ENCODE data around the gene BCAR1. TPM values are rescaled to one million over a fixed set of nuclear protein-coding genes. Genes with fewer than 3 reads are reported as not detected.
"Not testable (repeated sequence)": the region's sequence is repeated elsewhere in the genome, so short reads cannot be mapped to it uniquely, and the experiment has no call there.

The BCAR1 gene
- total RNA-seq, 1 donor from 2014 or later: 76.7 TPM

DNA sequence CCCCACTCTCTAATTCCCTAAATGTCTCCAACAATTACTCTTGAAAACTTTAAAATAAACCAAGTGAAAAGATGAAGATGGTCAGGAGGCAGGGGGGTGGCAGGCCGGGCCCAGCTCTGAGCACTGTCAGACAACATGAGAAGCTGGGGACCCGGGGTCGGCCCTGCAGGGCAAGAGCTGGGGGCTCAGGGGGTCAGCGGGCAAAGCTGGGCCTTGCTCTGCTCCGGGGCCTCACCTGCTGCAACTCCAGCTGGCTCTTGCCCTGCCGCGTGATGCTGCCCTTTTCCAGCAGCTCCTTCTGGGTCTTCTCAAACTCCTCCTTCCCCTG is 17.8 kb downstream of the BCAR1 start:
- intact Hi-C loops (cut with DNase I): no loop called here
- DNase-seq (ENCODE audit: missing footprints) (no peak), ATAC-seq (no peak)

DNA sequence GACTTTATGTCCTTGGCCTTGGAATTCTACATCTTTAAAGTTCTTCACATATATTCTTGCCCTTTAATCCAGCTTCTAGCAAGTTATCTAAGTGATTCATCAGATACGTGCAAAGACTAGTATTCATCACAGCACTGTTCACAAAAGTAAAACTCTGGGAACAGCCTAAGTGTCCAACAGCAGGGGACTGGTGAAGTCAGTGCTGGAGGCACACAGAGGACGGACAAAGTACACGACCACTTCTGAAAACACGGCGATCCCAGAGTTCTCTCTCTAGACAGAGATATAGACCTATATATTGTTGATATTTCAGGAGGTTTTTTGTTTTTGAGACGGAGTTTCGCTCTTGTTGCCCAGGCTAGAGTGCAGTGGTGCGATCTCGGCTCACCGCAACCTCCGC is 19.9 kb downstream of the BCAR1 start:
- no peak for ATAC-seq
- intact Hi-C loops (cut with DNase I): no loop called here
- DNase-seq (ENCODE audit: missing footprints): no peak

GRCh38 chr16:75230471-75231110 is 20.8 kb downstream of the BCAR1 start:
- DNase-seq (ENCODE audit: missing footprints) (no peak), ATAC-seq (no peak)
- intact Hi-C loops (cut with DNase I): no loop called here

- DNase-seq (ENCODE audit: missing footprints) (no peak), ATAC-seq (no peak)
- intact Hi-C loops (cut with DNase I): no loop called here
These were observed 22.0 kb downstream of the BCAR1 start for GRCh38 chr16:75229172-75230031.

- DNase-seq (ENCODE audit: missing footprints): no peak
- ATAC-seq: no peak
- intact Hi-C loops (cut with DNase I): no loop called here
These were observed 23.1 kb downstream of the BCAR1 start for GRCh38 chr16:75228143-75228976.

DNA sequence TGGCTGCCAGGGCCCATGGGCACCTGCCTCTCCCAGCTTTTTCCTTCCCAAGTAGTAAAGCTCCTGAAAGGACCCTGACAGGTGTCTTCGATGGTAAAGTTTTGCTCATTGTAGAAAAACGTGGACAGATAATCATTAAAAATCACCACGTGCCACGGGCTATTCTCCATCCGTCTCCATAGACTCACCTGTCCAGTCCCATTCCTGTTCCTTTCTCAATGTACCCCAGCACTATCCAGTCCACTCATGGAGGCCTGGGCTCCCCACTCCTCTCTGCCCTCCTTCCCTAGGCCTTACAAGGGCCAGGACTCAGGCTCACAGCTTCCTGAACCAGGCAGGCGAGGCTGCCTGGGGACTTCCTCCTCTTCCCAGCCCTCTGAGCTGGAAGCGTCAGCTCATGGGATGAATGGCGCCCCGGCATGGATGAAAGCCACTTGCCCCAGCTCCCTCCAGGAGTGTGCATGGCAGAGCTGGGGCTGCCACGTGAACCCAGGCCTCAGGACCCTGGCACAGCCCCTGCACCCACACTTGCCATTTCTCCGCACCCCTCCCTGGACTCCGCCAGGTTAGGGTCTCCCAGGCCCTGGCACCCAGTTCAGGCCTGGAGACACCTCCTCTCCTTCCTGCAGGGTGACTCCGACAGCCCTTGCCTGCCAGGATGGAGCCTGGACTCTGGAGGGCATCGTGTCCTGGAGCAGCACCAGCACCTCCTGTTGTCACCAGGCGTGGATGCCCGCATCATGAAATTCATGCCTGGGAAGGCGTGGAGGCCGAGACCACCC is 23.9 kb downstream of the BCAR1 start:
- DNase-seq (ENCODE audit: missing footprints): no peak
- intact Hi-C loops (cut with DNase I): no loop called here
- ATAC-seq: no peak

- DNase-seq (ENCODE audit: missing footprints) (no peak), ATAC-seq (peak; percentile 6)
- intact Hi-C loops (cut with DNase I): no loop called here
These were observed 24.7 kb downstream of the BCAR1 start for GRCh38 chr16:75226550-75227360.

- DNase-seq (ENCODE audit: missing footprints): no peak
- intact Hi-C loops (cut with DNase I): loop anchor here (2.0 kb wide), 1 partner anchor 19 kb away; the partner anchor contains the start of gene CTRB2
- ATAC-seq: no peak
These were observed 25.5 kb downstream of the BCAR1 start for GRCh38 chr16:75225678-75226515.

- DNase-seq (ENCODE audit: missing footprints) (no peak), ATAC-seq (no peak)
- intact Hi-C loops (cut with DNase I): loop anchor here (2.0 kb wide), 1 partner anchor 18 kb away; the partner anchor contains the start of gene CTRB2
These were observed 26.3 kb downstream of the BCAR1 start for GRCh38 chr16:75225092-75225491.

DNA sequence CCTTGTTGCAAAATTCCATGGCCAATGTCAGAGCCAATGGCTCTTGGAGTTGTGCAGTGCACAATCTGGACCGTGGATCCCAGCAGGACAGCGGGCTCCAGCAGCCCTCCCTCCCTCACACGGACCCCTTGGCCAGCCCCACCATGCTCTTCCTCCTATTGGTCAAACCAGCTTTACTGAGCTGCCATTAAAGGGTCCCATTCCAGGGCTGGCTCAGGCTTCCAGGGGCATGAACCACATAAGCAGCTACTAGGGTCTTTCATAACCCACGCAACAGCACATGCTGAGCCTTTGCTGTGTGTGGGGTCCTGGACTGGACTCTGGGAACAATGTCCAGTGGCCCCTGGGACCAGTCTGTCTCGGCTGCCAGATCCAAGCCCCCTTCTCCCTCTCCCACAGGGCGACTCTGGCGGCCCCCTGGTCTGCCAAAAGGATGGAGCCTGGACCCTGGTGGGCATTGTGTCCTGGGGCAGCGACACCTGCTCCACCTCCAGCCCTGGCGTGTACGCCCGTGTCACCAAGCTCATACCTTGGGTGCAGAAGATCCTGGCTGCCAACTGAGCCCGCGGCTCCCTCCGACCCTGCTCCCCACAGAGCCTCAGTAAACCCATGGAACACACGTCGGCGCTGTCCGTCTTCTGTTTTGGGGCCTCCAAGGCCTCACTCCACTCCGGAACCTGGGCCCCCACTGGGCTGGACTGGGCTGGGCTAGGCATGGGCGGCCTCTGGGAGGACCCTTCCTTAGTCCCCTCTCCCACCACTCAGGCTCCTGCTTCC is 26.9 kb downstream of the BCAR1 start:
- DNase-seq (ENCODE audit: missing footprints): peak; percentile 43
- no peak for ATAC-seq
- intact Hi-C loops (cut with DNase I): loop anchor here (2.0 kb wide), 1 partner anchor 18 kb away; the partner anchor contains the start of gene CTRB2

DNA sequence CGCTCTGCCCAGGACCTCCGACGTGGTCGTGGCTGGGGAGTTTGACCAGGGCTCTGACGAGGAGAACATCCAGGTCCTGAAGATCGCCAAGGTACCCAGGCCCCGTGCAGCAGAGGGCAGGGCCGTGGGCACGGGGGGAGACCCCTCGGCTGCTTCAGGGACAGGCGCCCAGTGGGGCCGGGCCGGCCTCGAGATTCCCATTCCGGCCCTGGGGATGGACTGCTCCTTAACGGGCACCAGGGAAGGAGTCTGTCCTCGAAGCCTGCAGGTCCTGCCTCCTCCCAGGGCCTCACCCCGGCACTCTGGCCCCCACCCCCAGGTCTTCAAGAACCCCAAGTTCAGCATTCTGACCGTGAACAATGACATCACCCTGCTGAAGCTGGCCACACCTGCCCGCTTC is 28.3 kb downstream of the BCAR1 start:
- ATAC-seq; intact Hi-C loops (cut with DNase I); DNase-seq (ENCODE audit: missing footprints): not testable (repeated sequence)

GRCh38 chr16:75222271-75222783 is 29.1 kb downstream of the BCAR1 start:
- DNase-seq (ENCODE audit: missing footprints): peak; percentile 51
- intact Hi-C loops (cut with DNase I): no loop called here
- ATAC-seq: no peak

DNA sequence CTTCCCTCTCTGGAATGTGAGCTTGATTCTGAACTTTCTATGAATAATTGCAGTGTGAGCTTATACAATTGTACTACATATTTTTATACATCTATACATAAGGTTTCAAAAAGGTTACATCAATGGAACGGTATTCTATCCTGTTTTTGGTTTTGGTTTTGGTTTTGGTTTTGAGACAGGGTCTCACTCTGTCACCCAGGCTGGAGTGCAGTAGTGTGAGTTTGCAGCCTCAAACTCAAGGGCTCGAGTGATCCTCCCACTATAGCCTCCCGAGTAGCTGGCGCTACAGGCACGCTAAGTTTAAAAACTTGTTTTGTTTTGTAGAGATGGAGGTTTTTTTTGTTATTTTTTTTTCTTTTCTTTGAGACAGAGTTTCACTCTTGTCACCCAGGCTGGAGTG is 31.6 kb downstream of the BCAR1 start:
- no peak for DNase-seq (ENCODE audit: missing footprints)
- intact Hi-C loops (cut with DNase I): no loop called here
- no peak for ATAC-seq

- ATAC-seq: no peak
- intact Hi-C loops (cut with DNase I): no loop called here
- peak; percentile 55 for DNase-seq (ENCODE audit: missing footprints)
These were observed 32.3 kb downstream of the BCAR1 start for GRCh38 chr16:75219088-75219487.

GRCh38 chr16:75218256-75219076 is 33.0 kb downstream of the BCAR1 start, which contains the start of gene CTRB1:
CTRB1 (plus strand) TSS chr16:75218988; CDS start chr16:75219008, 20 bp downstream.
- ATAC-seq: no peak
- peak; percentile 17 for DNase-seq (ENCODE audit: missing footprints)
- intact Hi-C loops (cut with DNase I): no loop called here
